Duodenal mucosa (tissue), 2 donors: ENCODE measurements around the gene FARS2.

Source experiments
- H3K27ac ChIP-seq: one replicate; pipeline ENCODE4 v1.7.0; 2013; ENCODE audit warnings: low read depth, low read length
- H3K27me3 ChIP-seq, 2 donors: one replicate each; pipeline ENCODE4 v1.7.0; 2013; ENCODE audit warnings: low read length in 2 of 2, control low read depth in 1 of 2; ENCODE audit not compliant: insufficient read depth in 2 of 2, control insufficient read depth in 1 of 2
- H3K36me3 ChIP-seq, 2 donors: one replicate each; pipeline ENCODE4 v1.7.0; 2013; ENCODE audit warnings: low read length in 2 of 2, control low read depth in 1 of 2; ENCODE audit not compliant: insufficient read depth in 2 of 2, control insufficient read depth in 1 of 2
- H3K4me1 ChIP-seq, 2 donors: one replicate each; pipeline ENCODE4 v1.7.0; 2013; ENCODE audit warnings: low read length in 2 of 2, control low read depth in 1 of 2; ENCODE audit not compliant: insufficient read depth in 2 of 2, control insufficient read depth in 1 of 2
- H3K4me3 ChIP-seq, 2 donors: one replicate each; pipeline ENCODE4 v1.7.0; 2013; ENCODE audit warnings: low read length in 2 of 2, low read depth in 1 of 2
- H3K9ac ChIP-seq, 2 donors: one replicate each; pipeline ENCODE4 v1.7.0; 2013; ENCODE audit warnings: low read length in 2 of 2, low read depth in 1 of 2
- H3K9me3 ChIP-seq, 2 donors: one replicate each; pipeline ENCODE4 v1.7.0; 2013; ENCODE audit warnings: low read length in 2 of 2, control low read depth in 1 of 2; ENCODE audit not compliant: control insufficient read depth in 1 of 2

Gene FARS2

DNA sequence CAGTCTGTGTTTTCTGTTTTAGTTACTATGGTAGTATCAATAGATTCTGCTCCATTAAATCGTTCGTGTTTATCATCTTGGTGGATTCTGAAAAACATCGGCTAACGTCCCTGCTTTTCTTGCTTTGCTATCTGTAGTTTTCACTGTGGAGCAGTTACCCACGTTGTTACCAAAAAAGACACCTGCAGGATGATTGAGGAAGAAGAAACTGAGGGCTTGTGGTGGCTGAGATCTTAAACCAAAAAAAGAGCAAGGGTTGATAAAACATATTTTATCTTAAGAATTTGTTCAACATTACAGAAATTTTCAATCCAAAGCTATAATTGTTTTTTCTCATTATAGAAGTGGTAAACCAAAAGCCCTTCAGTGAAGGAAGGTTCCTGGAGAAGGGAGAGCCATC lies 166.3 kb downstream of the FARS2 start:
- H3K9ac ChIP-seq, result no peak overlapping the region
- H3K27me3 ChIP-seq, result no peaks in the 10 kb centered on the region
- H3K36me3 ChIP-seq, result peaks cover 2 to 6% of the 10 kb centered on the region in 2 donors
- no peak overlapping the region for H3K27ac ChIP-seq
- no peak overlapping the region for H3K4me3 ChIP-seq
- no peaks in the 10 kb centered on the region for H3K9me3 ChIP-seq
- H3K4me1 ChIP-seq, result no peaks in the 10 kb centered on the region

DNA sequence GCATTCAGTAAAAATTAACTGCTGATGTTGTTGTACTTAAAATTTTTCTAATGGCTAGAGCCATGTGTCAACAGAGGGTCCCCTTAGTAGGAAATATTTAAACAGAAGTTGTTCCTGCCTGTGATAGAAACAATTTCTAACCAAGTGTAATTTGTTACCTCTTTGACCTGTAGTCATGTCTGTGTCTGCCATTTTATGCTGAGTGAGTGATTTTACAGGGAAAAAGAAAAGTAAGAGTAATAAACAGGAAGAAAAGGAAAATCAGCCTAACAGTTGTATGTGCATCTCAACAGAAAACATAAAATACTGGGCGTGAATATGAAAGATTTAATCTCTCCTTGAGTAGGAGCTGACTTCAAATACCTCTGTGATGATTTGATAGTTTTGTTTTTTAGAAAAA lies 172.0 kb downstream of the FARS2 start:
- H3K36me3 ChIP-seq, result peaks cover 3 to 6% of the 10 kb centered on the region in 2 donors
- H3K27ac ChIP-seq, result no peak overlapping the region
- no peaks in the 10 kb centered on the region for H3K4me1 ChIP-seq
- H3K4me3 ChIP-seq, result no peak overlapping the region
- no peak overlapping the region for H3K9ac ChIP-seq
- no peaks in the 10 kb centered on the region for H3K27me3 ChIP-seq
- H3K9me3 ChIP-seq, result no peaks in the 10 kb centered on the region

DNA sequence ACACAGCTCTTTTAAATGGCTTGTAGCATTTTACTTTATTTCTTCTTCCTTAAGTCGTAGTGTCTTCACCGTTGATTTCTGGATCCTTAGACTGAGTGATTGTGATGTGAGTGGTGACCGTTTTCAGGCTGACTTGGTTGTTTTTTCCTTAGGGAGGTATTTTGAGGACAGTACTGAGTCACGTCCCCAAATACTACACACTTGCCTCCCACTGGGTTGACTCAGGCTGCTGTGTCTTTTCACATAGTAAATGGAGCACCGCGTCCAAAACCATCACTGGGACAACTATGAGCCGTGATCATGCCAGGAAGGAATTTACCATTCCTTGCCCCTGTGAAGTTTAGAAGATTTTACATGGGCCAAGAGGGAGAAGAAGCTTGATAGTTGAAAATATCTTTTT lies 174.1 kb downstream of the FARS2 start:
- no peaks in the 10 kb centered on the region for H3K9me3 ChIP-seq

DNA sequence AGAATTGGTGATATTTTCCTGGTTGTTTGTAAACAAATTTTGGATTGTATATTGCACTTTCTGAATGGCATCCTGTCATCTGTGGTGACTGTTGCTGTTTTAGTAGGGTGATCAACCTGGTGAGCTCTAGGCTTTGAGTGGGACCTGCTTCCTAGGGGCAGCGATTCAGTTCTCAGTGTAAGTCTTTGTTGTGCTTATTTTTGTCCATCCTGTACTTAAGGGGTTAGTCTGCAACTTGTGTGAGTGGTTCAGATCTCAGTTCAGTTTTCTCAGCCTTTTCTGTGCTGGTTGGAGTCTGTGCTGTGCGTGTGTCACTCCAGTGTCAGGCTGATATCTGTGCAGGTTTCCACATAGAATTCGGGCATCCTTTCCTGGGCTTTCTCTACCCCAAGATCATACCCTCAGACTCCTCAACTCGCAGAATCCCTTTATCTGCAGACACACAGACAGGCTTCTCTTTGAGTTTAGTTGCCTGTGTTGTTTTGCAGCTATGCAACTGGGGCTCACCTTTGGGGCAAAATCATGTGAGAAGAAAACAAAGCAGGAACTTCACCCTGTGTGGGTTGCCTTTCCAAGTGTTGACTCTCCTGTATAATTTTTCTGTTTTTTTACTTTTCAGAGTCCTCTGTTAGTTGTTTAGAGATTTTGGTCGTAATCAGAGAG lies 177.7 kb downstream of the FARS2 start:
- Histone ChIP-seq H3K27me3 (no peaks in the 10 kb centered on the region), H3K9ac (no peak overlapping the region), H3K9me3 (no peaks in the 10 kb centered on the region), H3K4me1 (no peaks in the 10 kb centered on the region), H3K36me3 (no peaks in the 10 kb centered on the region), H3K4me3 (no peak overlapping the region), H3K27ac (no peak overlapping the region)

More for the DNA sequence above, 174.1 kb downstream of the FARS2 start:
- no peak overlapping the region for H3K27ac ChIP-seq
- no peaks in the 10 kb centered on the region for H3K4me1 ChIP-seq
- no peak overlapping the region for H3K9ac ChIP-seq
- H3K27me3 ChIP-seq, result no peaks in the 10 kb centered on the region
- no peak overlapping the region for H3K4me3 ChIP-seq
- H3K36me3 ChIP-seq, result peaks cover 3 to 6% of the 10 kb centered on the region in 2 donors

DNA sequence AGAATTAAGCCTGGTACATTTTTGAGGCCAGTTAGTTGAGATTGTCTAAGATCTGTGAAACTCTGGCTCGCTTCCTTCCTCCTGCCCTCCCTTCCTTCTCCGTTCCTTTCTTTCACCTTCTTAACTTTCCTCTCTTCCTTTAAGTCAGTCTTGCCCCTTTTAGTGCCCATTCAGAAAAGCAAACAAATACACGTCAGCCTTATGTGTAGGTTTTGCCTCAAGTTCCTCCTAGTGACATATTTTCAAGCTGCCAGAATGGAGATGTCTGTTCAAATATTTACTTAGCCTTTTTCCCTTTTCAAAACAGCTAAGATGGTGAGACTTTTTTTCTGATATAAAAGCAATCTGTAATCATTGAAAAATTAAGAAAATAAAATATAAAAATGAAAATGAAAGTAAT lies 178.4 kb downstream of the FARS2 start:
- Histone ChIP-seq H3K27ac (no peak overlapping the region), H3K36me3 (no peaks in the 10 kb centered on the region), H3K27me3 (no peaks in the 10 kb centered on the region), H3K9ac (no peak overlapping the region), H3K4me1 (no peaks in the 10 kb centered on the region), H3K4me3 (no peak overlapping the region), H3K9me3 (no peaks in the 10 kb centered on the region)

DNA sequence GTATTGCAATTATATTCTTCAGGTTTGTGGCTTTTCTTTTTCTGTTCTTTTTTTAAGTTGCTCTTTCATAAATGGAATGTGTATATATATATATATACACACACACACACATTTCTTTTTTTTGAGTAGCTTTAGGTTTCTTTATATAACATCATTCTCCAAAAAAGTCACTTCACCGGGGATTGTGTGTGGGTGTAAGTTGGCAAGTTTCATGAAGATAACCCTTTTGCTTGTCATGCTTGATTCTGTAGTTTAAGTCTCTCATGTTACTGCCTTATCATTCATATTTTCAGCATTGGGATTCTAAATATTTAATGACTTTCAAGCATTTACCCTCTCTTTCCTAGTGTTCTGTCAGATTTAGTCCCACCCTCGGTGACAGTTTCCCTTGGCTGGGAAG lies 181.0 kb downstream of the FARS2 start:
- no peaks in the 10 kb centered on the region for H3K27me3 ChIP-seq
- H3K4me1 ChIP-seq, result no peaks in the 10 kb centered on the region
- H3K36me3 ChIP-seq, result no peaks in the 10 kb centered on the region
- H3K9me3 ChIP-seq, result no peaks in the 10 kb centered on the region
- H3K9ac ChIP-seq, result no peak overlapping the region
- no peak overlapping the region for H3K4me3 ChIP-seq
- H3K27ac ChIP-seq, result no peak overlapping the region

DNA sequence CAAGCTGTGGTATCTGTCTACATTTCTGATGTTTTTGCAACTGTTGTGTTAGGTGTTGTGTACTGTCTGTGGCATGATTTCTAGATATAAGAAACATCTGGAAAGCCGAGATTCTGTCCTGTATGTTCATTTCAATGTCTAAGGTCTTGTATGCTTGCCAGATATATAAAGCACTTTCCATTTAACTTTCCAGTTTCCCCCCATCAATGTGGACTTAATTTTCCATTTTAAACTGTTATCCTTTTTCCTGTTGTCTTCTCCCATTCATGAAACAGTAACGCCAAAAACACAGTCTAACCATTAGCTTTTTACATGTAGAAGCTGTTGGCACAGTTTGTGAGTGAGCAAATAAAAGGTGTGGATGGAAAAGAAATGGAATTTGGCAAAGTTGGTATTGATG lies 181.6 kb downstream of the FARS2 start:
- Histone ChIP-seq H3K9me3 (no peaks in the 10 kb centered on the region), H3K9ac (no peak overlapping the region), H3K27ac (no peak overlapping the region), H3K4me1 (no peaks in the 10 kb centered on the region), H3K36me3 (no peaks in the 10 kb centered on the region), H3K4me3 (no peak overlapping the region), H3K27me3 (no peaks in the 10 kb centered on the region)

DNA sequence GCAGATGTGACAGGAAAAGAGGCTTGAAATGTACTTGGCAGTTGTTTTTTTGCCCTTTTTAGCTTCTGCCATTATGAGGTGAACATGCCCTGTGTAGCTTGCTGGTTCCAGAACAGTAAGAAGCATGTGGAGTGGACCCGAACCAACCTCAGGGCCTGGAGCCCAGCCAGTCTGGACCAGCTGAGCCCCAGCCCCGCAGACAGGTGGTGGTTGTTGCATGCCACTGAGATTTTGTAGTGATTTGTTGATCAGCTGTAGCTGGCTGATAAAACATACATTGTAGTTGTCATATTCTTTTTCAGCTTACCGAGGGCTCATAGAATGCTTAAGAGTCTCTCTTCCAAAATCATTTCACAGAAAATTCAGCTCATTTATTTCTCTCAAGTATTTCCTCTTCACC lies 182.2 kb downstream of the FARS2 start:
- Histone ChIP-seq H3K9me3 (no peaks in the 10 kb centered on the region), H3K27ac (no peak overlapping the region), H3K9ac (no peak overlapping the region), H3K4me3 (no peak overlapping the region), H3K4me1 (no peaks in the 10 kb centered on the region), H3K27me3 (no peaks in the 10 kb centered on the region), H3K36me3 (no peaks in the 10 kb centered on the region)

DNA sequence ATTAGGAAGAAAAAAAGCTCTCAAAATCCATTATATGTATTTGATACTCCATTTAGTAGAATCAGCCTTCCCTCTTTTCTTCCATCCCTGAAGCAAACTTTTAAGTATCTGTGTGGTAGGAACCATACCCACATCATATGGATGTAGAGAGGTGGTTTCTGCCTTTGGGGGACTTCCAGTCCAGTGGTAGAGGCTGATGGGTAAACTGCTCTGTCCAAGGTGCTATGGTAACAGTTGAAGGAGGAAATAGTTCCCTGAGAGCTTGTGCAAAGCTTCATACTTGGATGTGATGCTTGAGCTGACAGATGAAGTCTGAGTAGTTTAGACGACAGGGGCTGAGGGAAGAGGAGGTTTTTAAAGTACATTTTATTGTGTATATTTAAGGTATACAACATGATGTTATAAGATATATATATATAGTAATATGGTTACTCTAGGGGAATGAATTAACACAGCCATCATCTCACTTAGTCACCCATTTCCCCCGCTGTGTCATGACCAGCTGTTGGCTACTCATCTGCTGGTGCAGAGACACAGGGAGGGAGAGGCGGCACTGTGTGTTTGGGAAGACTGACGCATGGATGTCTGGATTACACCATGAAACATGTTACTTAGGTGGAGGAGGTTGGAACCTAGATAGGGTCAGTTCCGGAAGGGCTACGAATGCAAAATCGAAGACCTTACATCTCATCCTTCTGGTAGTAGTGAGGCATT lies 185.2 kb downstream of the FARS2 start:
- Histone ChIP-seq H3K27ac (no peak overlapping the region), H3K27me3 (no peaks in the 10 kb centered on the region), H3K4me3 (no peak overlapping the region), H3K9me3 (no peaks in the 10 kb centered on the region), H3K4me1 (no peaks in the 10 kb centered on the region), H3K9ac (no peak overlapping the region), H3K36me3 (no peaks in the 10 kb centered on the region)

DNA sequence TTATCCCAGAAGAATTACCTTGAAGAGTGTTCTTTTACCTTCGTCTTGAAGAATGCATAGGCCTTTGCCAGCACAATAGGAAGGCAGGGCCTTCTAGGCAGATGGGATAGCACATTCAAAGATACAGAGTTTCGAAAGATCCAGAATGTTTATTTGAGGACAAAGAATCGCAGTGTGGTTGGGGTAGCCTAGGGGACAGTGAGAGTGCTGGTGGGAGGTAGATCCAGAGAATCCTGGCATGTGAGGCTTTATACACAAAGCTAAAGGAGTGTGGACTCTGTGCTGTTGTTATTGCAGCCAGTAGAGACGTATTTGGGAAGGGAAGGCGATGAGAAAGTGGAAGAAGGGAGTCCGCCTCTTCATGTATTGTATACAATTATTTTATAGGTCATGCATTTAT lies 186.6 kb downstream of the FARS2 start:
- no peaks in the 10 kb centered on the region for H3K27me3 ChIP-seq
- H3K9me3 ChIP-seq, result no peaks in the 10 kb centered on the region
- no peak overlapping the region for H3K9ac ChIP-seq
- H3K27ac ChIP-seq, result no peak overlapping the region
- no peak overlapping the region for H3K4me3 ChIP-seq
- no peaks in the 10 kb centered on the region for H3K36me3 ChIP-seq
- no peaks in the 10 kb centered on the region for H3K4me1 ChIP-seq
